NK-92 (cell line): ENCODE data around the gene ANKRD65.
"Not testable (repeated sequence)": the region's sequence is repeated elsewhere in the genome, so short reads cannot be mapped to it uniquely, and the experiment has no call there.

Source experiments
- DNase-seq: peaks from one replicate; lab custom pipeline; 2025; ENCODE audit not compliant: unreplicated experiment; lab: John Stamatoyannopoulos, UW

ANKRD65 gene

DNA sequence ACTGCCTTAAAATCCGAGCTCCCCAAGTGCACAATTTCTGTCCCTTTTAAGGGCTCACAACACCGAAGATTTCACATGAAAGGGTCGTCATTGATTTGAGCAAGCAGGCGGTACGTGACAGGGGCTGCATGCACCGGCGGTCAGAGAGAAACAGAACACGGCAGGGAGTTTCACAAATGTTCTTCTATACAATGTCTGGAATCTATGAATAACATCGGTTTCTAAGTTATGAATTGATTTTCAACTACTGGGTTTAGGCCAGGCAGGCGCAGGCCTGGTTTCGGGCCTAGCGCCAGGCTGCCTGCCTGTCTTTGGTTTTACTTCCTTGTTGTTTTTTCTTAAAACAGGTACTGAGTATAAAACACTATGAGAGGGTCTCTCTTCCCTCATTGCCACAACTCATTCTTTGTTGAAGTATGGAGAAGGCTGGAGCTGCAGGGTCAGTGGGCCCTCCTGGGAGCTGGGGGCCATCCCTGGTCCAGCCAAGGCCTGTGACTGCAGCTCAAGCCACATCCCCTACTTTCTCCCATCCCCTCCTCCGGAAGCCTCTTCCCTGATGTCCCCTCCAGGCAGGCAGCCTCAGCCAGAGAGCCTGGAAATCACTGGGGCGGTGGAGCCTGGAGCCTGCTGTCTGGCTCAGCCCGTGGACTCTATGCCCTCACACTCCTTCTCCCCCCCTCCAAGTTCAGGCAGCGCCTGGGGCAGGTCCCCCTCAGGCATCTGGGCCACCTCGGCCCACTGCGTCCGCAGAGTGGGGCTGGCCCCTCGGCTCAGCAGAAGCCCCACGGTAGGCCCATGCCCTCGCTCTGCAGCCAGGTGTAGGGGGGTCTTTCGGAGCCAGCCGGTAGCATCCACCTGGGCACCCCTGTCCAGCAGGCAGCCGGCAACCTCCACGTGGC lies 2.4 kb downstream of the ANKRD65 start:
- no peak for DNase-seq

DNA sequence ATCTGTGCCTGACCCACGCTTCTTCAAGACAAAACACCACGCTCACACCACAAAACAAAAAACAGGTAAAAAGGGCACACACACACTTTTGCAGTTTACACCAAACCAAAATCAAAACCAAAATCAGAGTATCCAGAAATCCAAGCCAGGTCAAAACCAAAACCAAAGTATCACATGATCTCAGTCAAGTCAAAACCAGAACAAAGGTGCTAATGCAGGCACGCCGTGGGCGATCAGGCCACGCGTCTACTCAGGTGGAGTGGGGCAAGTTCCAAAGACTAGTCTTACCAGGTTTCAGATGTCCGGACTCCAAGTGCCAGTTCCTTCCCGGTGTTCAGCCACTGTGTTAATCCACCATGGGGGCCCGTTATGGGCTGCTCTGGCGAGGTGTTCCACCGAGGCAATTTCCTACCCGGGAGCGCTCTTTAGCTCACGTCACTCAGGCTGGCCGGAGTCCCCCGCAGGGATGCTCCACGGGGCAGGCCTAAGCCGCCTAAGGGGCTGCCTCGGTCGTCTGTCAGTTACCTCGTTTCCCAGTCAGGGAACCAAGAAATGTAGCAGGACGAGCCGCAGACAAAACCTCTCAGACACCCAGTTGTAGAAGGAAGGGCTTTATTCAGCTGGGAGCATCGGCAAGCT lies 3.1 kb downstream of the ANKRD65 start:
- not testable (repeated sequence) for DNase-seq

DNA sequence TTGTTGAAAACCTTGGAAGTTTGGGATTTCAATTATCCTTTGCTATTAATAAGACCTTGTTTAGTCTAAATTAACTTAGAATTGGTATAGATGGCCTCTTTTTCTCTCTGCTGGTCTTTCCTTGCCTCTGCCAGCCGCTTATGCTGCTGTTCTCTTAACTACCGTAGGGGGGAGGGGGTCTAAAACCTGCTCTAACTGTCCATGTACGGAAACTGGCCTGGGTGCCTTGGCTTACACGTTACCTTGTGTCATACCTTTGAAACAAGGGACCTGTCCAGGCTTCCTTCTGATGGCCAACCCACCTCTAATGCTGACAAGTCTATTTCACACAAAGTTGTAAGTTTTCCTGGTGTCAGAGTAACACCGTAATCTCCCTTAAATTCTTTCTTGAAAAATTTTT lies 3.7 kb downstream of the ANKRD65 start:
- not testable (repeated sequence) for DNase-seq

DNA sequence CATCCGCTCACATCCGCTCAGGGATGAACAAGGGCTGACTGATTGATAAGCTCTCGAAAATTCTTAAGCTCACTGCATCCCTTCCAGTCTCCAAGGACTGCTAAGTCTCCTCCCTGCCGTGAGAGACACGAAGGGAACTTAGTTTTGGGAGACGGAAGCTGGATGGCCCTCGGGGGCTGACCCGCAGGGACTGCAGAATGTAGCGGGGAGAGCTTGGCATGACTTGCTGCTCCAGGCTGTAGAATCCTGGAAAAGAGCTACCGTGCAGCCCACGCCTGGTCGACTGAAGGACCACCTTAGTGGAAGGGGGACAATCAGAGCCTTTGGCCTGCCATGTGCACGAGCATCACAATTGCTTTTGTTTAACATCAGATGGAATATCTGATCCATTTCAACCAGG lies 5.3 kb downstream of the ANKRD65 start:
- DNase-seq: no peak

DNA sequence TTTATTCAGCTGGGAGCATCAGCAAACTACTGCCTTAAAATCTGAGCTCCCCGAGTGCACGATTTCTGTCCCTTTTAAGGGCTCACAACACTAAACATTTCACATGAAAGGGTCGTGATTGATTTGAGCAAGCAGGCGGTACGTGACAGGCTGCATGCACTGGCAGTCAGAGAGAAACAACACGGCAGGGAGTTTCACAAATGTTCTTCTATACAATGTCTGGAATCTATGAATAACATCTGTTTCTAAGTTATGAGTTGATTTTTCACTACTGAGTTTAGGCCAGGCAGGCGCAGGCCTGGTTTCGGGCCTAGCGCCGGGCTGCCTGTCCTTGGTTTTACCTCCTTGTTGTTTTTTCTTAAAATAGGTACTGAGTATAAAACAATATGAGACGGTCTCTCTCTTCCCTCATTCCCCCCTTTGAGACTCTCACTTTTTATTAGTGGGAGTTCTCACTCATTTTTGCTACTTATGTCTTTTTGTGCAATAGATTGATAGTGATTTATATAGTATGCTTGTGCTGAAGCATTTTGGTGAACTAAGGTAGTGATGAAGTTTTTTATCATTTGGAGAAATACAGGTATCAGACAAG lies 8.7 kb downstream of the ANKRD65 start:
- DNase-seq: not testable (repeated sequence)

DNA sequence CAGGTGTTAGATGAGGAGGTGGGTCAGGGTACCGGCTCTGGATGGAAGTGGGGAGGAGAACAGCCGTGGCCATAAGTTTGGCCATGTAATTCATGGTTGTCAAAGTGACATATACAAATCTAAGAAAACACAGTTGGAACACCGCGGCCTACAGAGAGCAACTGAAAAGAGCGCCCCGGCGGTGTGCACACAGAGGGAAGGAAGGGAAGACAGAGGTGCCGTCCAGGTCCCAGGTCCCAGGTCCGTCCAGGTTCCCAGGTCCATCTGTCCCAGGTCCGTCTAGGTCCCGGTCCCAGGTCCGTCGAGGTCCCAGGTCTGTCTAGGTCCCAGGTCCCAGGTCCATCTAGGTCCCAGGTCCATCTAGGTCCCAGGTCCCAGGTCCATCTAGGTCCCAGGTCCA lies 9.4 kb downstream of the ANKRD65 start:
- no peak for DNase-seq

DNA sequence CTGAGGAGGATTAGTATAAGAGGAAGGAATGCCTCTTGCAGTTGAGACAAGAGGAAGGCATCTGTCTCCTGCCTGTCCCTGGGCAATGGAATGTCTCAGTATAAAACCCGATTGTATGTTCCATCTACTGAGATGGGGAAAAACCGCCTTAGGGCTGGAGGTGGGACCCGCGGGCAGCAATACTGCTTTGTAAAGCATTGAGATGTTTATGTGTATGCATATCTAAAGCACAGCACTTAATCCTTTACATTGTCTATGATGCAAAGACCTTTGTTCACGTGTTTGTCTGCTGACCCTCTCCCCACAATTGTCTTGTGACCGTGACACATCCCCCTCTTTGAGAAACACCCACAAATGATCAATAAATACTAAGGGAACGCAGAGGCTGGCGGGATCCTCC lies 10.8 kb downstream of the ANKRD65 start:
- DNase-seq: not testable (repeated sequence)

DNA sequence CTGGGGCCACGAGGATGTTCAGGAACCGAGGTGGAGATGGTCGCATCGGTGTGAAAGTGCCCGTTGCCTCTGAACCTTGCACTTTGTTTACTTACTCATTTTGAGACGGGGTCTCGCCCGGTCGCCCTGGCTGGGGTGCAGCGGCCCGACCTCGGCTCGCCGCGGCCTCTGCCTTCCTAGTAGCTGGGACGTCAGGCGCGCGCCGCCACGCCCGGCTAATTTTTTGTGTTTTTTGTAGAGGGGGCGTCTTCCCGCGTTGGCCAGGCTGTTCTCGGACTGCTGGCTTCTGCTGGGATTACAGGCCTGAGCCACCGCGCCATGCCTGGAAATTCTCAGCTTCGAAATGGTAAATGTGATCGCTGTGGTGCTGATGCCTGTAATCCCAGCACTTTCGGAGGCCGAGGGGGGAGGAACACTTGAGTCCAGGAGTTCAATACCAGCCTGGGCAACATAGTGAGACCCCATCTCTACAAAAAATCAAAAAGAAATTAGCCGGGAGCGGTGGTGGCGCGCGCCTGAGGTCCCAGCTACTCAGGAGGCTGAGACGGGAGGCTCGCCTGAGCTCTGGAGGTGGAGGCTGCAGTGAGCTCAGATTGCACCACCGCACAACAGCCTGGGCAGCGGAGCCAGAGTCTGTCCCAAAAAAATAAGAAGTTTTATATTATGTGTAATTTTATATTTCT lies 13.3 kb downstream of the ANKRD65 start:
- no peak for DNase-seq

DNA sequence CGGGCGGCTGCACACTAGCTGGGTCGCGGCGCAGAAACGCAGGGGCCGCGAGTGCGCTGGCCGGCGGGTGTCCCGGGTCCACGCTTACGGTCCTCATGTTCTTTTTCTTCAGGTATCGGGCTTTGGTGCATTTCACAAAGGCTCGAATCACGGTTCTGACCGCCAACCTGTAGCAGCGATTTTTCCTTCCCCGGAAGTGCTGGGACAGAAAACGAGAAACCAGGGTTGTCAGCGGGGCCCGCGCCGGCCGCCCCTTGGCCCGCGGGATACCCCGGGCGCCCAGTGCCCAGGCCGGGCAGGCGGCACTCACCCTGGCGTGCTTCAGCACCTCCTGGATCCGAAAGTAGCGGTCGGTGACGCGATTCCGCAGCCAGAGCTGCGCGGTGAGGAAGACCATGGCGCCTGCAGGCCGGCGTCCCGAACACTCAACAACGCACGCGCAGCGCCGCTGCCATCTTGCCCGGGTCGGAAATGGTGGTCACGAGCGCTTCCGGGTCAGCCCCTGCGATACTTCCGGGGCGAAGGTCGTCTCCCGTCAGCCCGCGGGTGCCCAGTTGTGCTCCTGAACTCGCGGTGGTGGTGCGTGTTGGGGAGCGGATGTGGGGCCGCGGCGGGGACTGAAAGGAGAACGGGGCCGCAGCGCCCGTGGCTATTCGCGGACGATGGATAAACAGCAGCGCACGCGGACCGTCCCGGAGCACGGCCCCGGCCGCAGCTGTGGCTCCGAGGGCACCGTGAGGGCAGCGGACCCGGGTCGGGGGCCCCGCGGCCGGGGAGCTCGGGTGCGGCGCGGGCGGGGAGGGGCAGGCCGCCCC lies 14.0 kb downstream of the ANKRD65 start, which contains the start of gene MRPL20:
TSS of gene MRPL20 (minus strand) at position 473 of the 815 bp plus-strand sequence. CDS start at position 397, 76 bp downstream.
- DNase-seq: peak; percentile 75

DNA sequence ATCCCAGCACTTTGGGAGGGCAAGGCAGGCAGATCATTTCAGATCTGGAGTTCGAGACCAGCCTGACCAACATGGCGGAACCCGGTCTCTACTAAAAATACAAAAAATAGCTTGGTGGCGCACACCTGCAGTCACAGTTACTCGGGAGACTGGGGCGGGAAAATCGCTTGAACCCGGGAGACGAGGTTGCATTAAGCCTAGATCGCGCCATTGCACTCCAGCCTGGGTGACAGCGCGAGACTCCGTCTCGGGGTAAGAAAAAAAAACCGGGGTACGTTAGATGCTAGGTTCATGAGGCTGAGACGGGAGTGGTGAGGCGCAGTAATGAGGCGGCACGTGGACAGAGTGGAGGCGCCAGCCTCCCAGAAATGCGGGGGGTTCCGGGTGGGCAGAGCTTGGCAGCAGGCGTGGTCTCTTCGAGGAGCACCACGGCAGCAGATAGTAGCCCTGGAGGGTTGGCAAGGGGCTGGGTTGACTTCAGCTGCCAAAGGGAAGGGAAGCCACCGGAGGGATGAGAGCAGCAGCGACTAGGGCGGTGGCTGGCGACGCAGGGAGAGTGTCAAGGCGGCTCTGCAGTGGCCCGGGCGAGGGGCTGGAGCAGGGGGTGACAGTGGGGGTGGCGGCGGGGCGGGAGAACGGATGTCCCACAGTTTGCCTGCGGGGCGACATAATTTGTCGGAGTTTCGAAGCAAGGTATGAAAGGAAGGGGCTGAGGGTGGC lies 14.8 kb downstream of the ANKRD65 start:
- DNase-seq: no peak

DNA sequence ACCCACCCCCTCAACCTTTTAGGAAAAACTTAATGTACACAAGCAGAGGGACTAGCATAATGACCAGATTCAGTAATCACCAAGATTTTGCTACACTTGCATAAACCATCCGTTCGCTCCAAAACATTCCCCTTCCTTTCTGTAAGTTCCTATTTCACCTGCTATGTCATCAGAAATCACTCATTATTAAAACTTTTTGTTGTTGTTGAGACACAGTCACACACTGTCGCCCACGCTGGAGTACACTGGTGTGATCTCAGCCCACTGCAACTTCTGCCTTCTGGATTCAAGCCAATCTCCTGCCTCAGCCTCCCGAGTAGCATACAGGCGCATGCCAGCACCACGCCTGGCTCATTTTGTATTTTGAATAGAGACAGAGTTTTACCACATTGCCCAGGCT lies 17.4 kb downstream of the ANKRD65 start:
- no peak for DNase-seq

DNA sequence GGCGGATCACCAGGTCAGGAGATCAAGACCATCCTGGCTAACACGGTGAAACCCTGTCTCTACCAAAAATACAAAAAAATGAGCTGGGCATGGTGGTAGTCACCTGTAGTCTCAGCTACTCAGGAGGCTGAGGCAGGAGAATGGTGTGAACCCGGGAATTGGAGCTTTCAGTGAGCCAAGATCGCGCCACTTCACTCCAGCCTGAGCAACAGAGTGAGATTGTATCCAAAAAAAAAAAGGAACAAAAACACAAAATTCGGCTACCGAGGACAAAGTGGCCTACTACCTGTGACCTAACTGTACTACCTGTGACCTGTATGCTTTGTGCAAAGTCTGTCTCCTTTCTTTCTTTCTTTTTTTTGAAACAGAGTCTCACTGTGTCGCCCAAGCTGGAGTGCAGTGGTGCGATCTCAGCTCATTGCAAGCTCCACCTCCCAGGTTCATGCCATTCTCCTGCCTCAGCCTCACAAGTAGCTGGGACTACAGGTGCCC lies 18.1 kb downstream of the ANKRD65 start:
- DNase-seq: not testable (repeated sequence)

DNA sequence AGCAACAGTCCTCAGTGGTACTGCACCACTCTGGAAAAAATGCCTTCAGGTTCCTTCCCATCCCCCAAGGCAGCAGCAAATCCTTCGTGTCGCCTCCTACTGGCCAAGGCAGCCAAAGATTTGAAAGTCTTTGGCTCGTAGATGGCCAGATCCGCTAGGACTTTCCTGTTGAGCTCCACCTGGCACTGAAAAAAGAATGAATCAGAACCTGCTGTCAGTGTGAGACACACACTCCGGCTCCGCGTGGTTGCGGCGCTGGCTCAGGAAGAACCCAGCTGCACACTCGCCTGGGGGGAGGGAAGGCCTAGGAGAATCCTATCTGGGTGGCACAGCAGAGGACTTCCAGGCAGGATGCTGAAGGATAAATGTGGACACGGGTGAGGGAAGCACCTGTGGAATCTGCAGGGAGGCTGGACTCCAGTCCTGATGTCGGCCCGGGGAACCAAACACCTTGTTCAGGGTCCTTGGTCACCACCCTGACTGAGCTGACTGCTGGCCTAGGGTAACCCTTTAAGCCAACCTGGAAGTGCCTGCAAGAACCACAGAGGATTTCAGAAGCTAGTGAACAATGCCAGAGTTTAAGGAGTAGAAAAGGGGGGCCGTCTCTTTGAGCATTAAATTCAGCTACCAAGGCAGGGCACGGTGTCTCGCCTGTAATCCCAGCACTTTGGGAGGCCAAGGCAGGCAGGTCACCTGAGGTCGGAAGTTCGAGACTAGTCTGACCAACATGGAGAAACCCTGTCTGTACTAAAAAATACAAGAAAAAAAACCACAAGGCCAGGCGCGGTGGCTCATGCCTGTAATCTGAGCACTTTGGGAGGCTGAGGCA lies 18.8 kb downstream of the ANKRD65 start:
- DNase-seq: no peak

DNA sequence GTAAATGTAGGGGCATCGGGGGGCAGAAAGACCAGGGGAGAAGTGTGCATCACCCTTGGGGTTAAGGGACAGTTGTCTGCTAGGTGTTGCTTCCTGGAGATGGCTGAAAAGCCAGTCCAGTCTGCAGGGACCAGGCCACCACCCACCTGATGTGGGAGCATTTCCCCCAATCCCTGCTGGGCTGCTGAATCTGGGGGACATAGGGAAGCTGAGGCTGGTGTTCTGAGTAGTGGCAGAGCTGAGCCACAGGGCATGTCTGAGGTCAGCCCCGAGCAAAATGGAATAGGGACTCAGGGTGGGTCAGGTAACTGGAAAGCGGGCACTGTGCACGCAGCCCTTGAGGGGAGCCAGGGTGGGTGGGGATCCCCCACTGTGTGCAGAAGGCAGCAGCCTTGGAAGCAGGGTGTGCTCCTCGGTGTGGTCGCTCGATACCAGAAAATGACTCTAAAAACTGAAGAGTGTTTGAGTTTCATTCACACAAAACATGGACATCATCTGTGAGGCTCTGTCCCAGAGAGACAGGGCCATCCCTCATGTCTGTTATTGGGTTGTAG lies 19.5 kb downstream of the ANKRD65 start:
- no peak for DNase-seq

DNA sequence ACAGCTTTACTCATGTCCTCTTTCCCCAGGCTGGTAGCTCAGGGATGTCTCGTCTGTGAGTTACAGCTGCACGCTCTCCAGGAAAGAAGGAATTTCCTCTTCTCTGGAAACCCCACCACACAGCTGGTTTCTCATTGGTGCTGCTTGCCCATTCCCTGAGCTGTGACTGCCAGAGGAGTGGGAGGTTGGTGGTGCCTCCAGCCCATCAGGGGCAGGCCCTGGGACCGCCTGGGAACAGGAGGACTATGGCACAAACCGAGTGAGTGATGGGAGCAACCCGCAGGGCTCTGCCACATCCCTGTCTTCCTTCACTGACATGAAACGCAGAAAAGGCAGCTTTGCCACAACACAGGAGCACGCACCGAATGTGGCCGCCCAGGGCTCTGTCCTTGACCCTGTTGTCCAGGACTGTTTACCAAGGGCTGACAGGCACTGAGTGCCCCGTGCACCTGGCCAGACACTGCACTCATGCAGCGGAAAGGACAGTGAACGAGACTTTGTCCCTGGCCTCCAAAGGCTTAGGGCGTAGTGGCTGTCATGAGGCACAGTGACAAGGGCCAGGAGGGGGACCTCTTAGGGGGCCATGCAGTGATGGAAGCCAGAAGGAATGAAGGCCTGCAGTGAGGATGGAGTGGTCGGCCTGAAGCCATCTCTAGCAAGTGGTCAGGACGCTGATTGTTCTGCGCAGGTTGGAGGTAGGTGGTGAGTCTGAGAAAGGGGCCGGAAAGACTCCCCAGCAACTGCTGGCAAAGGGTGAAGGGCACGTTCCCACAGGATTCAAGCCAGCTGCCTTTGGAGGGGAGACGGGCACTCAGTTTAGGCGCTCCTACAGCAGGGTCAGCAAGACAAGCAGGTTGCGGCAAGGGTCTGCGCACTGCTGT lies 20.3 kb downstream of the ANKRD65 start:
- no peak for DNase-seq

DNA sequence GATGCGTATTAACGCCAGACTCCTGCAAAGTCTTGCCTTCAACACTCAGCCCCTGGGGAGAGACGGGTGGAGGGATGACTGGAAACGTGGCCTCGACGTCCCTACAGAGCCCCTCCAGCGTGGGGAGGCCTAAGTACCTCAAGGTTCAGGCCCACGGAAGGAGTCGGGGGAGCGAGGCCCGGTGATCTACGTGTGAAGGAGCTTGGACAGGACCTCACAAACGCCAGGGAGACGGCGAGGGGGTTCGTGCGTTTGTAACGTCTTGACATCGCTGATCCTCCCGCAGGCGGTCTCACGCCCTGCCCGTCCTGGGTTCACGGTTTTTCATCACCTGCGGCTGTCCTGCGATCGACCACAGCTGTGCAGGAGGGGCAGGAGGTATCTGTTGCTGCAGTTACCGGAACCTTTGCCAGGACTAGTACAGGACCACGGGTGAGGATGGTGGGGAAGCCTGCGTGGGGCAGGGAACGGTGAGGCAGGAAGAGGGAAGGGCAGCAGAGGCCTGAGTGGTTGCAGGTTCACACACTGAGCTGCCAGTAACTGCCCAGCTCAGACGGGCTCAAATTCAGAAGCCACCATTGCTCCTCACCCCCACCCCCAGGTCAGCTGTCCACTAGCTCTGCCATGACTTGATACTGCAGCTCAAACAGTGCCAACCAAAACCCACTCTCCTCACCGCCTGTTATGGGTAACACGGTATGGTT lies 21.1 kb downstream of the ANKRD65 start:
- no peak for DNase-seq
